Peyer's patch (tissue), 4 donors: ENCODE results near the gene TCAP.

Experiments used
- CTCF ChIP-seq, 6 experiments: fragments of 450-650 bp in 4 of 6; fragments of 200-600 bp in 2 of 6; sonication (generic) in 1 of 6; IDR thresholded peaks; one replicate each; pipeline ENCODE4 v1.5.1; 2017 to 2019; ENCODE audit warnings: antibody characterized with exemption in 6 of 6, mild to moderate bottlenecking in 3 of 6, moderate library complexity in 1 of 6
- POLR2A ChIP-seq, 2 donors: fragments of 450-650 bp; IDR thresholded peaks; one replicate each; pipeline ENCODE4 v1.5.1; 2017; ENCODE audit warnings: antibody characterized with exemption in 2 of 2, mild to moderate bottlenecking in 2 of 2, moderate library complexity in 2 of 2

GRCh38 chr17:39663340-39663687 is 1.8 kb upstream of the TCAP start:
- TF ChIP-seq CTCF (IDR thresholded peaks at IDR 0.05) (no peak), POLR2A (IDR thresholded peaks at IDR 0.05) (no peak)
